ENCODE results near the gene FAM120C. TPM values are rescaled to one million over a fixed set of nuclear protein-coding genes. Genes with fewer than 3 reads are reported as not detected.

FAM120C gene
- total and polyA plus RNA-seq, 2 of the 4 experiments (the other 2 are of a cell fraction): 3.4 to 3.6 TPM

DNA sequence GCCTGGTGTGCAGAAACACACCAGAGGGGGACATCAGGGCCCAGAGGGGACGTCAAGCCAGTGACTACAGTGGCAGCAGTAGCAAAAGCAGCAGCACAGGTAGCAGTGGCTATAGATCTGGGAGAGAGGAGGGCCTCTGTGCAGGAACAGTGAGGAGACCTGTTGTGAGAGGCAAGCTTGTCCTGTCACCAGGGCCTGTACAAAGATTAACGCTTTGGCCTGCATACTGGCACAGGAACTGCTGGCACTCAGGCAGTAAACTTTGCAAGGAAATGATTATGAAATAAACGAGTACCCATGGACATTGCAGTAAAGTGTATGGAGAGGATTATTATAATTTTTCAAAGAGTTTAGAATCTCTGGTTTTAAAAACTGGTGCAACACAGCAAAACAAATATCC, 133.3 kb downstream of the FAM120C start:
- no peak overlapping the region for H2BK5ac ChIP-seq (ENCODE audit: low read depth, low read length, poor library complexity, severe bottlenecking)
- H4K20me1 ChIP-seq (ENCODE audit: insufficient read depth, low read length): no peaks in the 10 kb centered on the region
- BruUV-seq (replicated peaks): no TSS peak
- DNase-seq: no peak
- intact Hi-C loops (cut with micrococcal nuclease) (no loop called here), in situ Hi-C loops (cut with MboI; ENCODE audit: low sequenced_read_pairs) (loop anchor here (25.0 kb wide), 1 partner anchor 388 kb away; the partner anchor contains the start of gene TSR2), dilution Hi-C loops (cut with HindIII; ENCODE audit: low sequenced_read_pairs, unreplicated experiment) (no loop called here)
- no peak overlapping the region for H2BK20ac ChIP-seq (ENCODE audit: low read depth, low read length)
- no peak for ATAC-seq (ENCODE audit: low read depth)
- no peaks in the 10 kb centered on the region for H3K9me3 ChIP-seq (ENCODE audit: control insufficient read depth, insufficient read depth, low read length)
- no peak overlapping the region for H3K4me2 ChIP-seq (ENCODE audit: low read depth, low read length)
- no peak overlapping the region for H3K4me3 ChIP-seq (ENCODE audit: insufficient read depth, low read depth, low read length)
- H3K27ac ChIP-seq (ENCODE audit: insufficient read depth, low read length): no peak overlapping the region
- H2BK120ac ChIP-seq (ENCODE audit: low read depth, low read length): no peak overlapping the region
- H3K4ac ChIP-seq (ENCODE audit: low read depth, low read length): no peak overlapping the region
- no peaks in the 10 kb centered on the region for H3K27me3 ChIP-seq (ENCODE audit: control insufficient read depth, insufficient read depth, low read length)
- H3K18ac ChIP-seq (ENCODE audit: low read depth, low read length): no peak overlapping the region
- H2AK9ac ChIP-seq (replicated peaks; ENCODE audit: low read depth, low read length, poor library complexity): no peak overlapping the region
- ChIA-PET POLR2A (ENCODE audit: unreplicated experiment) (no interaction called here), CTCF (interaction anchor here (1.6 kb wide), 1 partner anchor 10 kb away, joined by 3 read pairs; no protein-coding TSS in a partner anchor)
- H4K5ac ChIP-seq (ENCODE audit: low read depth, low read length): no peak overlapping the region
- no peak overlapping the region for H2BK15ac ChIP-seq (ENCODE audit: low read depth, low read length)
- H3K36me3 ChIP-seq (ENCODE audit: control insufficient read depth, insufficient read depth, low read length): no peaks in the 10 kb centered on the region
- H3K56ac ChIP-seq (ENCODE audit: extremely low read depth, insufficient read depth, low read length): no peak overlapping the region
- H4K8ac ChIP-seq (ENCODE audit: low read depth in 2 of 2, low read length in 2 of 2): no peak overlapping the region
- H3K14ac ChIP-seq (replicated peaks; ENCODE audit: low read depth, low read length): no peak overlapping the region
- H2AFZ ChIP-seq (replicated peaks; ENCODE audit: low read length, poor library complexity): no peak overlapping the region
- H4K91ac ChIP-seq (ENCODE audit: insufficient read depth, low read depth, low read length): no peak overlapping the region
- WGBS, 2 experiments (ENCODE audit: extremely low coverage in 2 of 2, insufficient read length in 1 of 2): 40% methylated on average over 2 of the region's 3 CpGs; no CpG with 5 or more reads in 1 of the 2 experiments
- no peak overlapping the region for H3K9ac ChIP-seq (ENCODE audit: low read depth, low read length)
- no peaks in the 10 kb centered on the region; the same call in 1 of the 2 replicates for H3K4me1 ChIP-seq (ENCODE audit: control insufficient read depth, insufficient read depth, low read length)
- H3K9me1 ChIP-seq (ENCODE audit: insufficient read depth, low read length): 0 out of 2 replicates have a peak, but pooled peaks cover 4% of the 10 kb centered on the region
- H3K23ac ChIP-seq (ENCODE audit: low read depth, low read length): no peak overlapping the region
- H2AK5ac ChIP-seq (ENCODE audit: low read depth, low read length): no peak overlapping the region
- TF ChIP-seq SMC3 (IDR thresholded peaks at IDR 0.05; ENCODE audit: low read depth, low read length) (no peak), POLR2A (IDR thresholded peaks at IDR 0.05; ENCODE audit: low read depth, low read length) (no peak), RAD21 (IDR thresholded peaks at IDR 0.05; ENCODE audit: low read length) (no peak), BHLHE40 (IDR thresholded peaks at IDR 0.05; ENCODE audit: low read depth, low read length) (no peak), CHD1 (IDR thresholded peaks at IDR 0.05; ENCODE audit: low read depth, low read length) (no peak), NFE2L2 (IDR thresholded peaks at IDR 0.05; ENCODE audit: low read depth, low read length) (no peak), RCOR1 (IDR thresholded peaks at IDR 0.05; ENCODE audit: insufficient replicate concordance, low read length) (no peak), FOS (IDR thresholded peaks at IDR 0.05; ENCODE audit: low read depth, low read length) (no peak), CEBPB (IDR thresholded peaks at IDR 0.05; ENCODE audit: low read depth, low read length) (no peak)
- peaks cover 0 to 6% of the 10 kb centered on the region in 2 experiments; a peak in 1 of 4 replicates for H3K79me1 ChIP-seq (ENCODE audit: low read depth in 1 of 2, low read length in 2 of 2)

All from IMR-90 (cell line).